Activated CD8-positive, alpha-beta memory T cell treated with anti-CD3 and anti-CD28 coated beads, Interleukin-2, amount 50 U/mL, for 4 hours (primary cell): ENCODE data around the gene REL.

ENCODE experiments used
- DNase-seq: peaks from one replicate; pipeline ENCODE4 v3.0.0-alpha.2; 2020

The REL gene

GRCh38 chr2:60966507-60967405 lies 85.4 kb downstream of the REL start:
- DNase-seq = no peak

- DNase-seq = no peak
These were observed 91.7 kb downstream of the REL start for GRCh38 chr2:60972889-60973656.

- DNase-seq = no peak
These were observed 92.3 kb downstream of the REL start for GRCh38 chr2:60973705-60974104.

- DNase-seq = no peak
These were observed 93.3 kb downstream of the REL start for GRCh38 chr2:60974652-60975051.
